ENCODE data around the gene CLDN6.

- no peak for TF ChIP-seq CTCF (IDR thresholded peaks at IDR 0.05)
- peak; percentile 99 for TF ChIP-seq POLR2A (IDR thresholded peaks at IDR 0.05)
These were observed 2.2 kb upstream of the CLDN6 start, which contains the start of gene TNFRSF12A for GRCh38 chr16:3020247-3020603.

Measured in right lobe of liver (tissue), 4 donors.